GM19023 (cell line): ENCODE measurements around the gene MYO1E.
"Not testable (repeated sequence)": the region's sequence is repeated elsewhere in the genome, so short reads cannot be mapped to it uniquely, and the experiment has no call there.

Source experiments
- ATAC-seq: cut with Tn5 transposase; IDR thresholded peaks from one replicate; pipeline ENCODE4 v1.9.1; 2021; ENCODE audit warnings: mild to moderate bottlenecking, moderate library complexity; ENCODE audit not compliant: unreplicated experiment

Gene MYO1E

DNA sequence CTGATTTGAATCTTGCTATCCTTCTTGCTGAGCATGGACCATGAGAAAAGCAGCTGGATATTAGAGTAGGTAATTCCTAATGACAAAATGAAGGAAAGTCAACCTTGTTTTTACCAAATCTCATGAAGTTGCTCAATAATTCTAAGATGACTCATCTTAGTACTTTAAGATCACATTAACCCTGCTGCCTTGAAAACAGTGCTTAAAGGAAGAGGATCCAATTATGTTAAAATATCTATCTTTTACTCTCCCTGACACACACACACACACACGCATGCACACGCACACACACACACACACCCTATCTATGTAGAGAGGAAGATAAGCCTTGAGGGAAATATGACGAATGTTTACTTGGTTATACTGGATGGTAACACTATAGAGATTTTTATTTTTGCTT, 16.0 kb upstream of the MYO1E start:
- no peak for ATAC-seq

DNA sequence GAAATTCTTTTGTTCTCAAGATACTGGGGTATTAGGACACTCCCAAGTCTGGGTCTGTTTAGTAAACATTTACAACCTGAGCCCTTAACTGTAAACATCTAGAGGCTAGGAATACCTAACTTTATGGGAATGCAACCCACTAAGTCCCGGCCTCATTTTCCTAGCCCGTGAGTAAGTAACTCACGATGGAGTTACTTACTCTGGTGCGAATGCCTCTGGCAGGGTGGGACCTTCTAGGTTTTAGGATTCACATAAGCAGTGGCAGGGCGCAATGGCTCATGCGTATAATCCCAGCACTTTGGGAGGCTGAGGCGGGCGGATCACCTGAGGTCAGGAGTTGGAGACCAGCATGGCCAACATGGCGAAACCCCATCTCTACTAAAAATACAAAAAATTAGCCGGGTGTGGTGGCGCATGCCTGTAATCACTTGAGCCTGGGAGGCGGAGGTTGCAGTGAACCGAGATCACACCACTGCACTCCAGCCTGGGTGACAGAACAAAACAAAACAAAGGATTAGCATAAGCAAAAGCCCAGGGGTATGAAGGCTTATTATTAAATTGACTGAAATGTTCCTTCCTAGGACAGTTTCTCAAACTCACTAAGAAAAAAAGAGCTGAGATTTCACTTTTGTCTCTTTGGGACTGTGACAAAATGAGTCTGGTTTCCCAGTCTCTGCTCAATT, 14.7 kb upstream of the MYO1E start:
- not testable (repeated sequence) for ATAC-seq

DNA sequence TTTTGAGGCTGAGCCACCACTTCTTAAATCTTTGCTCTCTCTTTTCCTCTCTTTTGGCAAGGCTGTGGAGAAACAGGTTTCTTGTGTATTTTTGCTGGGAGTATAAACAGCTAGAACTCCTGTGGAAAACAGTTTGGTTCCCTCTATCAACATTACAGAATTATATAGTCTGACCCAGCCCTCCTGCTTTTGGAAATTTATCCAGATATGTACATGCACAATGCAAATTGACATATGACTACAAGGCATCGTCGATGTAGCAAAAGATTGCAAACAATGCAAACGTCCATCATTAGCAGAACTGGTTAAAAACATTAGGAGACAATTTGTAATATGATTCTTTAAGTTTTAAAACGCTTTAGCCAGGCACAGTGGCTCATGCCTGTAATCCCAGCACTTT, 12.5 kb upstream of the MYO1E start:
- no peak for ATAC-seq

DNA sequence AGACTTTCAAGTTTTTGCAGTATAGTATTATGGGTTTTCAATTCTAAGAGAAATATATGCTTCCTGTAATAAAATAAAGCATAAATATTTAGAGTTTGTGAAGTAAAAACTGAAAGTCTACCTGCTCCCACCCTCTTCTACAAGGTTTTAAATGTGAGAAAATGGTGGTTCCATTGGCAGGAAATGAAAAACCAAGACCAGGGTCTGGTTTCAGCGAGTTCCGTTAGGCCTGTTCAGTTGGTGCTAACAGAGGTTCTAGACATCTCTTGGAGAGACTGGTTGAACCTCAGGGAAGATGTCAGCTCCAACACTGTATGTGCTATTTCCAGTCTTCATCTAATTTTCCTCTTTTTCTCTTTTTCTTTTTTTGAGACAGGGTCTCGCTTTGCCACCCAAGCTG, 11.8 kb upstream of the MYO1E start:
- ATAC-seq: no peak

DNA sequence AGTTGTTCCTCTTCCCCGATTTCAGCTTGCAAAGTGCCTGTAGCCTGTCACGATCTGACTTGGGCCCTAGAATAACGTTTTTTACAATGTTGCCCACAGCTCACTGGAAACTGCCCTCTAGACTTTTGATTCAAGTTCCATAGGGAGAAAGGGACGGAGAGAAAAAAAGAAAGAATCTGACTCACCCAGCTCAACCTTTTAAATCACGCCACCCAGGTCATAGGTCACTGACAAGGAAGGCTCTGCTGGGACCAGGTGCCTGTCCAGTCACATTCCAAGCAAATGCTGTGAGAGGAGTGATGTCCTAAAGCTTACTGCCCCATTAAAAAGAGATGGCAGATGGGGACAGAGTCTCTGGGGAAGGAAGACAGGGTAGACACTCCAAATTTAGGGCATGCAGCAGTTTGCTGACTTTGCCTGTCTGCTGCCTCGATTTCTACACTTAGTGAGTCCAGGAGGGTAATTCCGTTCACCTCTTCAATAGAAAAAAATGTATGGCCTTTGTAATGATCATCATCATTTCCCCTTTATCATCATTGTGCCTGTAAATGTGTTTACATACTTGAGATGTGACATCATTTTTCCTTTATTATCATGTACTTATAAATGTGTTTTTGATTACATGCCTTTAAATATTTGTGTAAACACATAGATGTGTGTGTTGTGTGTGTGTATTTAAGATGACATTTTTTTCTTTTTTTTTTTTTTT, 8.4 kb upstream of the MYO1E start:
- no peak for ATAC-seq

DNA sequence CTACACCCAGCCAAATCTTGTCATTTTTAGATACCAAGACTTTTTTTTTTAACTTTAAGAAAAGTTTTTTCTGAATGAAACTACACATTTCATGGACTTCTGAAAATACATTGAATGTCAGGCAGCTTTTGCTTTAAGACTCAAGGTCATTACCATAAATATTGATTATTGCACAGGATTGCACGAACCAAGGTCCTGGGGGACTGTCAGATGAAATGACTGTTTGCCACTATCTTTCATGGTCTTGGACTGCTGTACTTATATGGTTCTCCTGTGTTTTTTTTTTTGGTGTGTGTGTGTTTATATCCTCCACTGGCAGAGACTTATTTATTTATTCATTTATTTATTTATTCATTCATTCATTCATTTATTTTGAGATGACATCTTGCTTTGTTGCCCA, 6.9 kb upstream of the MYO1E start:
- no peak for ATAC-seq

DNA sequence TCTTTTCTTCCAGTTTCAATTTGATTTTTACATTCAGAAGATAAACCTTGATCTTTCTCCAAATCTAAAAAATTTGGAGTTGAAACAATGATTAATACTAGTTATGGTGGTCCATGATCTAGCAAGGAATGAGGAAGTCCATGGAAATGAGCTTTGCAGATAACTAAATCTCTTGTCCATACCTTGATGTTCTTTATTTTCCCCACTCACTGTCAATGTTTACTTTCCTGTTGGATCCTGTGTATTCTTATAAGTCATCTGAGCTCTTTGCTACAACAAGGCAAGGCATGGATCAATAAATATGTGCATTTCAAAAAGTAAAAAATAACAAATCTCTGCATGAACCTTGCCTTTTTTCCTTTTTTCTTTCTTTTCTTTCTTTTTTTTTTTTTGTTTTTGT, 6.2 kb upstream of the MYO1E start:
- no peak for ATAC-seq

DNA sequence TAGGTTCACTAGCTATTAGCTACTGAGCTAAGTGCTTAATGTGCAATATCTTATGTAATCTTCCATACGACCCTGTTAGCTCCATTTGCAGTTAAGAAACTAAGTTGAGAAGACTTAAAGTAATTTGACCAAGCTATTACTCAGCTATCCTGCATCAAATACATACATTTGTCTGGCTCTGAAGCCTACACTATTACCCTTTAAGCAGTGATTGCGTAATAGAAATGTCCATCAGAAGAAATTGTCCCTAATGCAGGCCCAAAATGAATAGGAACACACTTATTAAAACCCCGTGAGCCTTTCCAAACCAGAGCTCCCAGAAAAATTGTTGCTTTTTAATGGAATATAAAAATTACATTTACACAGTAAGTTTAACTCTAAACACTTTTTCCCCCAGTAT, 5.3 kb upstream of the MYO1E start:
- no peak for ATAC-seq

DNA sequence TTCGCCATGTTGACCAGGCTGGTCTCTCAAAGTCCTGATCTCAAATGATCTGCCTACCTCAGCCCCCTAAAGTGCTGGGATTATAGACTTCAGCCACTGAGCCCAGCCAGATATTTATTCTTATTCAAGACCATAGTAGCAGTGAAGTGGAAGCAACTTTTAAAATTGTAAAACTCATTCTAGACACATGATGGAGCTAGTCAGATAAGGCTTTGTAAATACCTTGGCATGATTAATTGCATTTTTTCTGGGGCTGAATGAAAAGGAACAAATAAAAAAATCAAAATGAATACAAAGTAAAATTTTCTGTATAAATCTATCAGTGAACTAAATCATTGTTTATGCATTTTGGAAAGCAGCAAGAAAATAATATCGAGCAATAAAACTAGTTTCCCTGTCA, 4.1 kb upstream of the MYO1E start:
- no peak for ATAC-seq

DNA sequence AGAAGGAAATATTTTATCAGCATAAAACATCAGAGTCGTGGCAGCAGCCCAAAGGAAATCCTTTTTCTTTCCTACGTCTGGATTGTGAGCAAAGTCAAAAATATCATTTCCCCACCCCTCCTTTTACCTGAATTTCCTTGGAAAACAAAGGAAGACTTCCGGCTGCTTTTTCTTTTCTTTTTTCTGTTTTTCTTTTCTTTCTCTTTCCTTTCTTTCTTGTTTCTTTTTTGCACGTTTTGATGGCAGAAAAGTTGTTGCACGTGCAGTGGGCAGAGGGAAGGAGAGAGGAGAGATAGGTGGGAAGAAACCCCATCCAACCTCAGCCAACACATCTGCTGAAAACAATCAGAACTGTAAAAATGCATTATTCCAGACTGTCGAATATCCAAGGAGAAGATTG, 544 bp upstream of the MYO1E start:
- ATAC-seq: no peak

DNA sequence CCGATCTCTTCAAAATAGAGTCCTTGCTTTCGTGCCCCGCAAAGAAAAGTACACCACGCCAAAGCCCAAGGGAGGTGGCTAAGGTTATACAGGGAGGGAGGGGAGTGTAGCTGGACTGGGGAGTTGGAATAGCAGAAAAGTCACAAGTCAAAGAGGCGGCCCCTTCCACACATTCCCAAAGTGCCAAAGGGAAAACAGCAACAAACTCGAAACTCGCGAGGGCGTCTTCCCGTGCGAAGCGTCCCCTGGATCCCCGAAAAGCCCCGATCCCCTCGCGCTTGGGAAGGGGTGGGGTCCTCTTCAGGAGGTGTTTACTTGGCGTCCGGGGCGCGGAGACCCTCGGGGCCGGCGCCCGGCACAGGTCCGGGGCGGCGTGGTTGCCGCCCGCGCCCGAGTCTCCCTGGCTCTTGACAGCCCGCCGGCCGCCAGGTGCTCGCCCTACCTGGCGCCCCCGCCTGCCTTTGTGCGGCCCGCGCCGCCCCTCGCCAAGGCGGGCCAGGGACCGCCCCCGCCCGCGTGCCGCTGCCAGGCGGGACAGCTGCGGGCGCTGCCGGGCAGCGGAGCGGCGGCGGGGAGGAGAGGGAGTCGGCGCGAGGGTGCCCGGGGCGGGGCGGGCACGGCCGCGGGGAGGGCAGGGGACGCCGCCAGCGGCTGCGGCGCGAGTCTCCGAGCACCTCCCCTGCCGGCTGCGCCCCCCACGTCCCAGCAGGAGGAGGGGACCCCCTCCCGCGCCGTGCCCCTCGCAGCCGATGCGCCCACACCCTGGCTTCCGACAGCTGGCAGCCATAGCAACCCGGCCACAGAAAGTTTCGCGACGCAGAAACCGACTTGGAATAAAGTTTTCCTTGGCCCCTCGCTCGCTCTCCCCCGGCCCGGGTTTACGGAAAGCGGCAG, 966 bp downstream of the MYO1E start:
- peak; percentile 23 for ATAC-seq

DNA sequence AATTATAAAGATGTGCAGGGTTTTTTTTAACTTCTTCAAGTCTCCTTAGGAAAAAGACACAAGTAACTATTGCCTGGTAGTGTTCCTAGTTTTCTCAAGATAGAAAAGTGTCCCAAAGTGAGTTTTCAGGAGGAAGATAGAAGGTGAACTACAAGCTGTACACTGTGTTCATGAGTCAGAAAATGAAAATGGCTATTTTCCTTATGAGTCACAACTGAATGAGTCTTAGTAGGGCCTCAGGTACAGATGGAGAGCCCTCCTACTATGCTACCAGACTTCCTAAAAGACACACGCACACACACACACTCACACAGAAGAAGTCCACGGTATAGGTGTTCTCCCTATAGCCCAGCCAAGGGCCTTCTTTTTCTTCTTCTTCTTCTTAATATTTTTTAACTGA, 3.1 kb downstream of the MYO1E start:
- no peak for ATAC-seq

DNA sequence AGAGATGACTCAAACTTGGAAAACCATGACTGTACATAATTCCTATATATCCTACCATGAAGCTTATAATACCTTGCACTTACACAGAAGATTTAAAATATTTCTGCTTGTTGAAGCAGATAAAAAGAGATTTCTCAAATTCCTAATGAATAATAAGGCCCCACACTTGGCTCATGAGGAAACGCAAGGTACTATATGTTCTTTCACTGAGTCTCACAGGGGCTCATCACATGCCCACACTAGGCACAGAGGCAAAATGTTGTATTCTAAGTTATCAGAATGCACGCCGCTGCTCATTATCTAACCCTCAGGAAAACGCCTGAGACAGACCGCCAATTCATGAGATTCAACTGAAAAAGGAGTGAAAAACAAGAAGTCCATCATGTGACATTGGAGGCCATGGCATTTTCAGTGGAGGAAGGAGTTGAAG, 5.6 kb downstream of the MYO1E start:
- ATAC-seq: no peak

DNA sequence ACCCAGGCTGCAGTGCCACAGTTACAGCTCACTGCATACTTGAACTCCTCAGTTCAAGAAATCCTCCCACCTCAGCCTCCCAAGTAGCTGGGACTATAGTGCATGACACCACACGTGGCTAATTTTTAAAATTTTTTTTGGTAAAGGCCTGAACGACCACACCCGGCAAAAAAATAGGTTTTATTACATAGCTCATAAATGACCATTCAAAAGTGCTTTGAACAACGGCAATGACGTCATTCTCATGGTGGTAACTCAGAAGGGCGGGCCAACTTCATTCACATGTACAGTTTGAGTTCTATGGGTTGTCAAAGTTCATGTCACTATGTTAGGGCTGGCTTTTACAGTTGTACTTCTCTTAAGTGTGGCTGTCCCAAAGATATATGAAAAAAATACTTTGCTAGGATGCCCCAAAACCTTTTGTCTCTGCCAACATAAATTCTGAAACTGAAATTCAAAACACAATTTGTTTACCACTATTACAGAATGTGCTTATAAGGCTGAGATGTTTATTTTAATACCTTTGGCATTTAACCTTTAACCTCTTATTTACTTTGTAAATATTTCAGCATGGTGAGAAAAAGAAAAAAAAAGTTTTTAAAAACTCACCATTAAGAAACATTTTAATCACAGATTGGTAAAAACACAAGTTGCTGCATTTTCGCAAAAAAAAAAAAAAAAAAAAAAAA, 6.2 kb downstream of the MYO1E start:
- no peak for ATAC-seq

DNA sequence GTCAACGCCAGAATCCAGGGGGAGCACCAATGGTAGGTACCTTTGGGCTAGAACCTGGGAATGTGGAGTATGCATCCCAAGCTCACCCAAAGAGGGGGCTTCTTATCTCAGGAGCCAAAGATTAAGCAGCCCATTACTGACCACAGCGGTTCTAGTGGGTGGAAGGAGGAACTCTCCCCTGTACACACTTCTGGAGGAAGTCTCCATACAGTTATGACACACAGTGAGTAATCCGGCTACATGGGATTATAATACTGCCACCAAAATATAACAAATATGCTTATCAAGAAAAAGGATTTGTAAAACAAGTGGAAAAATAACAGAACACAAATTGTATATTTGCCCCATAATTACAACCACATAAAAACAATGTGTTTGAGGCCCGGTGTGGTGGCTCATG, 8.4 kb downstream of the MYO1E start:
- no peak for ATAC-seq

DNA sequence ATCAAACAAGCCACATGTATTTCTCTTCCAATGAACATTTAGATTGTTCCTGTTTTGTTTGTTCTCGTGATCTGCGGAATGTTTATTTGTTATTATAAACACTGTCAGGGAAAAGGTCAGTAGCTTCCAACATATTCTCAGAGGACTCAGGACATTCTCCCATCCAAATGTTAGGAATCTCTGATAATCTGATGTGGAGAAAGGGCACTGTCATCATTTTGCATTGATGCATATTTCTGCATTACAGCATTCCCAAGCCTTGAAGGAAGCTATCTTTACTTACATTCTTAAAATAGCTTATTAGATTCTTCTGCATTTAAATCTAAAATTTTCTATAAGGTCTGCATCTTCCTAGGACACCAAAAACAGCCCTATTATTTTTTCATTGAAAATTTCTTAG, 10.3 kb downstream of the MYO1E start:
- ATAC-seq: no peak

DNA sequence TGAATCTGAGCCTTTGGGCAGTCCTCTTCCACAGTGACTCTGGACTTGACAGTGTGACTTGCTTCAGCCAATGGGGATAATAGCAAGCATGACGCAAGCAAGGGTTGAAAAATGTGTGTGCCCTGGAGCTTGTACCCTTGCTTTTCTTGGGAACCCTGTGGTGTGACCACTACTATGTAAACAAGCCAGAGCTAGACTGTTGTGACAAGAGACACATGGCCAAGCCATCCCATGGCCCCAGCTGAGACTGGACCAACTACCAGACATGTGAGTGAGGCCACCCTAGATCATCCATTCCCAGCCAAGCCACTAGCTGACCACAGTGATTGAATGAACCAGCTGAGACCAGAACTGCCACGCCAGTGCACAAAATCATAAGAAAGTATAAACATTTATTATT, 11.8 kb downstream of the MYO1E start:
- ATAC-seq: no peak

DNA sequence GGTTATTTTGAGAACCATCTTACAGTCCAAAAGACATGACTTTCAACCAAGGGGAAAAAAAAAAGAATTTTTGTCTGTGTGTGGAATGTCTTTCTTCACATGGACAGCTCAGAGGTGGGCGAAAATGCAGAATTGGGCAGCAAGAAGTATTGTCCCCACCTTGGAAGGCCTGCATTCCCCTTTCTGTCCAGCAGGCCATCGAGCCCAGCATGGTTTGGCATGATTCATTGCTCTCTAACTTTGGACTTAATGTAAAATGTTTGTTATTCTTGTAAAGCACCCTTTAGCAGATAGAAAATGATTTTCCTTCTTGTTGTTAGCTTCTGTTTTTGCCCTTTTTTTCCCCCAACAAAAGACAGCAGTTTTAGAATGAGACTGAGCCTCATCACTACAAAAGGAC, 12.4 kb downstream of the MYO1E start:
- ATAC-seq: no peak

DNA sequence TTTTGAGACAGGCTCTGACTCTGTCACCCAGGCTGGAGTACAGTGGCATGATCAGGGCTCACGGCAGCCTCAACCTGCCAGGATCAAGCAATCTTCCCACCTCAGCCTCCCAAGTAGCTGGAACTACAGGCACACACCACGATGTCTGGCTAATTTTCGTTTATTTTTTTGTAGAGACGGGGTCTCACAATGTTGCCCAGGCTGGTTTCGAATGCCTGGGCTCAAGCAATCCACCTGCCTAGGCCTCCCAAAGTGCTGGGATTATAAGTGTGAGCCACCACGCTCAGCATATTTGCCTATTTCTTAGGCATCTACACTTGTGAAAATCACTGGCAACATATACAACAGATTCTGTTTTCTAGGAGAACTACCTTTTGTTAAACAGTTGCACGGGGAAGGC, 16.9 kb downstream of the MYO1E start:
- ATAC-seq: no peak

DNA sequence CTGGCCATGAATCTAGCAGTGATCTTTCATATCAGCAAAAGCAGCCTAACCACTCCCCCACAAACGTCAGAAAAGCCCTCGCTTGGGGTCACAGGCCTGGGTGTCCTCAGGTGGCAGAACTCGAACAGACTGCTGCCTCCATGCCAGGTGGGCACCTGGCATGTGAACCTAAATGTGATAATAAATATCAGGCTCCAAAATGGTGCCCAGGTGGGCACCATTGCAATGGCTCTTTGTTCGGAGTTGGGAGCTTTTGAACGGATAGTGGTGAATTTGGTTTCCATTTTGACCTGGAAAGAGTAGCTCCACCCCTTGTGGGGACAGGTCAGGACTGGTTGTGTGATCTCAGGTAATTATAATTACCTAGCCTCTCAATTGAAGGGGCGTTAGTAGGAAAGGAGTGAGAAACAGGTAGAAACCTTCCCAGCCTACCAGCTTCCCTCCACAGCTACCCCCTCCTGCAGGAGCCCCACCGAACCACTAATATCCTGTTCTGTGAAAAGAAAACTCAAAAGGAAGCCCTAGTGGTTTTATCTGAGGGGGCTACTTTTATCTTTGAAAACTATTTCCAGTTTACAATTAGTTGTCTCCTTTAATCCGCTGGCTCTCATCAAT, 18.1 kb downstream of the MYO1E start:
- no peak for ATAC-seq

DNA sequence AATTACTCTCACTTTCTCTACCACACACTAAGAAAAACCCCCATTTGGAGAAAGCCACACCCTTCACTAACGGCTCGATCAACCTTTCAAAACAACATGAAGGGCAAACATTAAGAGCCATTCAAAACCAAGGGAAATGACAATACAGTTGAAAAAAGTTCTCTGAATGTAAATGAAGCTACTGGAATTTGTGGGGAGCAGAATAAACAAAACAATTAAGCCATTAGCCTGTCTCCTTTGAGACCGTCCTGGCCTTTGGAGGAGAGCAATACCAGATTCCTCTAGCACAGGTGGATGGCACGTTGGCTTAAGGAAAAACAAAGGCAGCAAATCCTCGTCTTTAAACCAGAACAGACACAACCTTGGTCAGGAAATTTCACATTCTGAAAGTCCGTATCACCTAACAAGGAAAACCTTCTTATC, 18.7 kb downstream of the MYO1E start:
- no peak for ATAC-seq
